Measurements from ENCODE around the gene CCDC12.

DNA sequence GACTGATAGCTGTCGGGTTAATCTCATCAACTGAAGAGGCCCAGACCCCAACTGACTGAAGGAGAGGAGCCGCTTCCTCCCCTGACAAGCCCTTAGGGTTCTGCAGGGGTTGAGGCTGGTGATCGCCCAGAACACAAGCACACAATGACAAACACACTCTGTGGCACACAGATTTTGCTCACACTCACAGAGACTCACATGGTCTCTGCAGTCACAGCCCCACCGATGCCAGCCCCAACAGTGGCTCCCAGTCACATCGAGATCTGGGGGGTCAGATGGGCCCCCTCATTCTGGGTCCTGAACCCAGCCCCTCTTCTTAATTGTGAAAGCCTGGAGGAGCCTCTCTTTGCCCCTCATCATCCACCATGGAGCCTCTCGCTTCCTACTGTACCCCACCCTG lies 82.3 kb downstream of the CCDC12 start:
- TF ChIP-seq ZNF124 (CRISPR knock-in tag; IDR thresholded peaks at IDR 0.05) (no peak), ZNF790 (CRISPR knock-in tag; IDR thresholded peaks at IDR 0.05; ENCODE audit: borderline replicate concordance) (no peak), MBD4 (IDR thresholded peaks at IDR 0.05; ENCODE audit: borderline replicate concordance, low read length) (no peak), TBP (CRISPR knock-in tag; IDR thresholded peaks at IDR 0.05) (no peak), CHD2 (IDR thresholded peaks at IDR 0.05; ENCODE audit: low read depth, low read length) (no peak), YY1 (IDR thresholded peaks at IDR 0.05; ENCODE audit: insufficient read depth, insufficient replicate concordance, low read depth, low read length) (no peak), ETV6 (CRISPR knock-in tag; conservative IDR thresholded peaks at IDR 0.05) (no peak), MAFK (conservative IDR thresholded peaks at IDR 0.05 in 1 of 2, IDR thresholded peaks at IDR 0.05 in 1 of 2; ENCODE audit: low read length in 2 of 2) (no peak), POLR2AphosphoS5 (IDR thresholded peaks at IDR 0.05; ENCODE audit: low read depth, low read length) (no peak), ZNF367 (CRISPR knock-in tag; IDR thresholded peaks at IDR 0.05; ENCODE audit: borderline replicate concordance) (no peak)
- TF ChIP-seq, protein P1, sequence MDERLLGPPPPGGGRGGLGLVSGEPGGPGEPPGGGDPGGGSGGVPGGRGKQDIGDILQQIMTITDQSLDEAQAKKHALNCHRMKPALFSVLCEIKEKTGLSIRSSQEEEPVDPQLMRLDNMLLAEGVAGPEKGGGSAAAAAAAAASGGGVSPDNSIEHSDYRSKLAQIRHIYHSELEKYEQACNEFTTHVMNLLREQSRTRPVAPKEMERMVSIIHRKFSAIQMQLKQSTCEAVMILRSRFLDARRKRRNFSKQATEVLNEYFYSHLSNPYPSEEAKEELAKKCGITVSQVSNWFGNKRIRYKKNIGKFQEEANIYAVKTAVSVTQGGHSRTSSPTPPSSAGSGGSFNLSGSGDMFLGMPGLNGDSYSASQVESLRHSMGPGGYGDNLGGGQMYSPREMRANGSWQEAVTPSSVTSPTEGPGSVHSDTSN (CRISPR knock-in tag; IDR thresholded peaks at IDR 0.05): no peak
- TF ChIP-seq, protein P2, sequence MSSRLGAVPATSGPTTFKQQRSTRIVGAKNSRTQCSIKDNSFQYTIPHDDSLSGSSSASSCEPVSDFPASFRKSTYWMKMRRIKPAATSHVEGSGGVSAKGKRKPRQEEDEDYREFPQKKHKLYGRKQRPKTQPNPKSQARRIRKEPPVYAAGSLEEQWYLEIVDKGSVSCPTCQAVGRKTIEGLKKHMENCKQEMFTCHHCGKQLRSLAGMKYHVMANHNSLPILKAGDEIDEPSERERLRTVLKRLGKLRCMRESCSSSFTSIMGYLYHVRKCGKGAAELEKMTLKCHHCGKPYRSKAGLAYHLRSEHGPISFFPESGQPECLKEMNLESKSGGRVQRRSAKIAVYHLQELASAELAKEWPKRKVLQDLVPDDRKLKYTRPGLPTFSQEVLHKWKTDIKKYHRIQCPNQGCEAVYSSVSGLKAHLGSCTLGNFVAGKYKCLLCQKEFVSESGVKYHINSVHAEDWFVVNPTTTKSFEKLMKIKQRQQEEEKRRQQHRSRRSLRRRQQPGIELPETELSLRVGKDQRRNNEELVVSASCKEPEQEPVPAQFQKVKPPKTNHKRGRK (CRISPR knock-in tag; IDR thresholded peaks at IDR 0.05): no peak
- TF ChIP-seq, protein P3, sequence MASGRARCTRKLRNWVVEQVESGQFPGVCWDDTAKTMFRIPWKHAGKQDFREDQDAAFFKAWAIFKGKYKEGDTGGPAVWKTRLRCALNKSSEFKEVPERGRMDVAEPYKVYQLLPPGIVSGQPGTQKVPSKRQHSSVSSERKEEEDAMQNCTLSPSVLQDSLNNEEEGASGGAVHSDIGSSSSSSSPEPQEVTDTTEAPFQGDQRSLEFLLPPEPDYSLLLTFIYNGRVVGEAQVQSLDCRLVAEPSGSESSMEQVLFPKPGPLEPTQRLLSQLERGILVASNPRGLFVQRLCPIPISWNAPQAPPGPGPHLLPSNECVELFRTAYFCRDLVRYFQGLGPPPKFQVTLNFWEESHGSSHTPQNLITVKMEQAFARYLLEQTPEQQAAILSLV (CRISPR knock-in tag; IDR thresholded peaks at IDR 0.05; ENCODE audit: borderline replicate concordance): no peak
- TF ChIP-seq, protein P4, sequence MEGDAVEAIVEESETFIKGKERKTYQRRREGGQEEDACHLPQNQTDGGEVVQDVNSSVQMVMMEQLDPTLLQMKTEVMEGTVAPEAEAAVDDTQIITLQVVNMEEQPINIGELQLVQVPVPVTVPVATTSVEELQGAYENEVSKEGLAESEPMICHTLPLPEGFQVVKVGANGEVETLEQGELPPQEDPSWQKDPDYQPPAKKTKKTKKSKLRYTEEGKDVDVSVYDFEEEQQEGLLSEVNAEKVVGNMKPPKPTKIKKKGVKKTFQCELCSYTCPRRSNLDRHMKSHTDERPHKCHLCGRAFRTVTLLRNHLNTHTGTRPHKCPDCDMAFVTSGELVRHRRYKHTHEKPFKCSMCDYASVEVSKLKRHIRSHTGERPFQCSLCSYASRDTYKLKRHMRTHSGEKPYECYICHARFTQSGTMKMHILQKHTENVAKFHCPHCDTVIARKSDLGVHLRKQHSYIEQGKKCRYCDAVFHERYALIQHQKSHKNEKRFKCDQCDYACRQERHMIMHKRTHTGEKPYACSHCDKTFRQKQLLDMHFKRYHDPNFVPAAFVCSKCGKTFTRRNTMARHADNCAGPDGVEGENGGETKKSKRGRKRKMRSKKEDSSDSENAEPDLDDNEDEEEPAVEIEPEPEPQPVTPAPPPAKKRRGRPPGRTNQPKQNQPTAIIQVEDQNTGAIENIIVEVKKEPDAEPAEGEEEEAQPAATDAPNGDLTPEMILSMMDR (CRISPR knock-in tag; IDR thresholded peaks at IDR 0.05): no peak
